Kidney (tissue), 14 donors: ENCODE data around the gene GMPR2. TPM values are rescaled to one million over a fixed set of nuclear protein-coding genes. Genes with fewer than 3 reads are reported as not detected.
"Not testable (repeated sequence)": the region's sequence is repeated elsewhere in the genome, so short reads cannot be mapped to it uniquely, and the experiment has no call there.

ENCODE experiments used
- DNase-seq, 5 donors: peaks; one replicate each; pipeline ENCODE4 v3.0.0-alpha.2; 2013 to 2020
- FAIRE-seq: peaks from 2 replicates; lab custom pipeline; 2012; peaks lifted over from hg19 to GRCh38; lab: Jason Lieb, UNC
- H3K27ac ChIP-seq, 2 donors: one replicate each; pipeline ENCODE4 v1.7.0; 2013; ENCODE audit warnings: low read depth in 2 of 2, low read length in 2 of 2, inconsistent platforms in 1 of 2
- H3K27me3 ChIP-seq: one replicate; pipeline ENCODE4 v1.7.1; 2013; ENCODE audit warnings: low read length, inconsistent platforms; ENCODE audit not compliant: control insufficient read depth, insufficient read depth
- H3K36me3 ChIP-seq, 3 donors: one replicate each; pipeline versions ENCODE4 v1.7.0 to v1.7.1; 2013; ENCODE audit warnings: low read length in 3 of 3, control low read depth in 1 of 3, inconsistent platforms in 1 of 3; ENCODE audit not compliant: insufficient read depth in 3 of 3, control insufficient read depth in 2 of 3
- H3K4me1 ChIP-seq, 3 donors: one replicate each; pipeline versions ENCODE4 v1.7.0 to v1.7.1; 2013; ENCODE audit warnings: low read length in 3 of 3, inconsistent platforms in 1 of 3, low read depth in 1 of 3; ENCODE audit not compliant: control insufficient read depth in 2 of 3, insufficient read depth in 2 of 3
- H3K4me3 ChIP-seq, 3 donors: one replicate each; pipeline versions ENCODE4 v1.7.0 to v1.8.1; 2013; ENCODE audit warnings: low read length in 3 of 3, control low read depth in 1 of 3, inconsistent platforms in 1 of 3
- H3K9ac ChIP-seq, 3 donors: one replicate each; pipeline versions ENCODE4 v1.7.0 to v1.7.1; 2013; ENCODE audit warnings: low read length in 3 of 3, control low read depth in 1 of 3, inconsistent platforms in 1 of 3
- H3K9me3 ChIP-seq, 3 donors: one replicate each; pipeline versions ENCODE4 v1.7.0 to v1.7.1; 2013; ENCODE audit warnings: low read length in 3 of 3, control low read depth in 1 of 3, inconsistent platforms in 1 of 3; ENCODE audit not compliant: control insufficient read depth in 2 of 3, insufficient read depth in 1 of 3
- CTCF ChIP-seq: IDR thresholded peaks from 3 replicates; pipeline ENCODE4 v1.5.1; 2012; ENCODE audit warnings: mild to moderate bottlenecking, moderate library complexity, borderline replicate concordance; ENCODE audit not compliant: insufficient read depth; ENCODE audit errors: extremely low read depth
- intact Hi-C: fragments of 100-400 bp; cut with DNase I; formaldehyde crosslinking; loops from one replicate; pipeline ENCODE4 v1.11.1; 2022
- polyA plus RNA-seq: library from polyadenylated mRNA; stranded (reverse); fragments of 350-450 nt; fragmentation: Illumina TruSeq; extraction: RNeasy Lipid Tissue Mini Kit (QIAGEN cat#74804); gene quantifications from one replicate; pipeline ENCODE4 v1.2.3, GENCODE V29; 2014; ENCODE audit warnings: low read depth, low replicate concordance; ENCODE audit not compliant: insufficient read depth
- total RNA-seq: library from RNA; stranded (reverse); fragmentation: NEBNext Ultra II Directional; extraction: Animal tissue kit (Norgen Biotek cat#: 25700); gene quantifications from one replicate; pipeline ENCODE4 v1.2.1, GENCODE V29; 2021
- donor health status: control.
- donor health status: control.
- donor health status: control.
- donor health status: control.
- donor health status: control.
- donor health status: DM: yes; HTN: yes; CAD: no.
- donor health status: Normal renal cell carcinoma (clear cell type).

Gene GMPR2
- total and polyA plus RNA-seq, 2 donors from 2014 or later = 75.0 to 92.5 TPM

GRCh38 chr14:24215495-24216344, 17.0 kb upstream of the GMPR2 start, which contains the start of gene MDP1:
Gene MDP1, minus strand, starts transcription at chr14:24216066. Its CDS starts 111 bp downstream, at chr14:24215955.
- DNase-seq (peak; percentile 84 to 95 (median 92)), FAIRE-seq (no peak)
- peak; percentile 81 for TF ChIP-seq CTCF
- peak within 1 kb of the TSS; percentile 94 to 99 (median 98) for H3K4me3 ChIP-seq
- peak within 1 kb of the TSS; percentile 88 to 95 for H3K27ac ChIP-seq
- H3K36me3 ChIP-seq = peaks cover 0 to 5% (median 2%) of the 10 kb centered on the region in 3 donors
- peak within 1 kb of the TSS; percentile 90 to 100 (median 92) for H3K9ac ChIP-seq
- H3K4me1 ChIP-seq = peaks cover 3 to 11% (median 3%) of the 10 kb centered on the region in 3 donors
- intact Hi-C loops = no loop called here
- no peaks in the 10 kb centered on the region for H3K27me3 ChIP-seq
- H3K9me3 ChIP-seq = no peaks in the 10 kb centered on the region

GRCh38 chr14:24216345-24216699, 16.4 kb upstream of the GMPR2 start:
- Histone ChIP-seq H3K27ac (no peak overlapping the region), H3K9me3 (no peaks in the 10 kb centered on the region), H3K36me3 (peaks cover 0 to 4% (median 2%) of the 10 kb centered on the region in 3 donors), H3K27me3 (no peaks in the 10 kb centered on the region), H3K4me3 (peak overlapping the region in 2 of 3 donors; percentile 98 to 99), H3K9ac (no peak overlapping the region), H3K4me1 (peaks cover 3 to 11% (median 3%) of the 10 kb centered on the region in 3 donors)
- DNase-seq (no peak), FAIRE-seq (no peak)
- no peak for TF ChIP-seq CTCF
- intact Hi-C loops = no loop called here

- peaks cover 3 to 11% (median 3%) of the 10 kb centered on the region in 3 donors for H3K4me1 ChIP-seq
- H3K27ac ChIP-seq, H3K4me3 ChIP-seq, FAIRE-seq, H3K9ac ChIP-seq, H3K9me3 ChIP-seq, DNase-seq, H3K27me3 ChIP-seq, H3K36me3 ChIP-seq, intact Hi-C loops: not testable (repeated sequence)
Measured at GRCh38 chr14:24216876-24217275, 15.9 kb upstream of the GMPR2 start.

GRCh38 chr14:24219080-24219479, 13.6 kb upstream of the GMPR2 start:
- no peaks in the 10 kb centered on the region for H3K9me3 ChIP-seq
- H3K36me3 ChIP-seq = peaks cover 0 to 2% (median 0%) of the 10 kb centered on the region in 3 donors
- TF ChIP-seq CTCF = no peak
- no peak for FAIRE-seq
- no peak overlapping the region for H3K4me3 ChIP-seq
- no peak overlapping the region for H3K9ac ChIP-seq
- H3K27ac ChIP-seq = no peak overlapping the region
- H3K4me1 ChIP-seq = peaks cover 0 to 6% (median under 1%) of the 10 kb centered on the region in 3 donors
- no peaks in the 10 kb centered on the region for H3K27me3 ChIP-seq
- no peak for DNase-seq
- intact Hi-C loops = no loop called here
